ENCODE data around the gene SERHL2. TPM values are rescaled to one million over a fixed set of nuclear protein-coding genes. Genes with fewer than 3 reads are reported as not detected.

Gene SERHL2
- total RNA-seq, 2 experiments from 2014 or later, result 0.69 TPM; not detected in 1

GRCh38 chr22:42596863-42597530 is 43.2 kb downstream of the SERHL2 start:
- Histone ChIP-seq H3K4me3 (ENCODE audit: low read length) (no peak overlapping the region), H3K27ac (ENCODE audit: low read depth in 1 of 2, low read length in 2 of 2) (no peak overlapping the region), H3K9me3 (ENCODE audit: control insufficient read depth in 1 of 2, insufficient read depth in 1 of 2, low read length in 2 of 2) (no peaks in the 10 kb centered on the region), H3K36me3 (ENCODE audit: insufficient read depth, low read length) (peaks cover 83% of the 10 kb centered on the region), H3K4me1 (ENCODE audit: insufficient read depth, low read length) (no peaks in the 10 kb centered on the region), H3K27me3 (ENCODE audit: control insufficient read depth in 1 of 2, insufficient read depth in 2 of 2, low read length in 2 of 2) (no peaks in the 10 kb centered on the region)
- H3K9me3 Mint-ChIP-seq, result no peaks in the 10 kb centered on the region
- H3K27me3 Mint-ChIP-seq, result no peaks in the 10 kb centered on the region
- DNase-seq, result no peak
- POLR2A ChIA-PET, result interaction anchor here (1.0 kb wide), 1 partner anchor 153 kb away, joined by 3 read pairs; no protein-coding TSS in a partner anchor
- H3K4me1 Mint-ChIP-seq (ENCODE audit: low read depth), result peaks cover 4% of the 10 kb centered on the region
- TF ChIP-seq CTCF (IDR thresholded peaks at IDR 0.05), result no peak
- peaks cover 94% of the 10 kb centered on the region for H3K36me3 Mint-ChIP-seq (ENCODE audit: low read depth)
- CTCF ChIA-PET, result no interaction called here
- no peak overlapping the region for H3K4me3 Mint-ChIP-seq
- no peak for ATAC-seq (ENCODE audit: poor library complexity)
- no peak overlapping the region for H3K27ac Mint-ChIP-seq
- intact Hi-C loops (cut with DNase I, micrococcal nuclease), result no loop called here

- no peak for TF ChIP-seq CTCF (IDR thresholded peaks at IDR 0.05)
- ChIA-PET POLR2A (interaction anchor here (1.2 kb wide), 1 partner anchor 13 kb away, joined by 3 read pairs; the partner anchor contains the start of gene POLDIP3), CTCF (no interaction called here)
- Mint-ChIP-seq H3K27ac (no peak overlapping the region), H3K27me3 (no peaks in the 10 kb centered on the region), H3K36me3 (ENCODE audit: low read depth) (peaks cover 94% of the 10 kb centered on the region), H3K4me1 (ENCODE audit: low read depth) (peaks cover 34% of the 10 kb centered on the region), H3K9me3 (no peaks in the 10 kb centered on the region), H3K4me3 (no peak overlapping the region)
- Histone ChIP-seq H3K4me1 (ENCODE audit: insufficient read depth, low read length) (peaks cover 17% of the 10 kb centered on the region), H3K9me3 (ENCODE audit: control insufficient read depth in 1 of 2, insufficient read depth in 1 of 2, low read length in 2 of 2) (no peaks in the 10 kb centered on the region), H3K27ac (ENCODE audit: low read depth in 1 of 2, low read length in 2 of 2) (no peak overlapping the region), H3K4me3 (ENCODE audit: low read length) (no peak overlapping the region), H3K27me3 (ENCODE audit: control insufficient read depth in 1 of 2, insufficient read depth in 2 of 2, low read length in 2 of 2) (no peaks in the 10 kb centered on the region), H3K36me3 (ENCODE audit: insufficient read depth, low read length) (peaks cover 73% of the 10 kb centered on the region)
- no peak for ATAC-seq (ENCODE audit: poor library complexity)
- intact Hi-C loops (cut with DNase I, micrococcal nuclease), result no loop called here
- DNase-seq, result no peak
These were observed 48.2 kb downstream of the SERHL2 start for GRCh38 chr22:42601879-42602465.

GRCh38 chr22:42602470-42602869 is 48.7 kb downstream of the SERHL2 start:
- Mint-ChIP-seq H3K4me1 (ENCODE audit: low read depth) (peaks cover 34% of the 10 kb centered on the region), H3K4me3 (no peak overlapping the region), H3K9me3 (no peaks in the 10 kb centered on the region), H3K36me3 (ENCODE audit: low read depth) (peaks cover 94% of the 10 kb centered on the region), H3K27me3 (no peaks in the 10 kb centered on the region), H3K27ac (no peak overlapping the region)
- ChIA-PET CTCF (no interaction called here), POLR2A (interaction anchor here (1.2 kb wide), 1 partner anchor 12 kb away, joined by 3 read pairs; the partner anchor contains the start of gene POLDIP3)
- TF ChIP-seq CTCF (IDR thresholded peaks at IDR 0.05), result no peak
- ATAC-seq (ENCODE audit: poor library complexity), result no peak
- Histone ChIP-seq H3K4me3 (ENCODE audit: low read length) (no peak overlapping the region), H3K36me3 (ENCODE audit: insufficient read depth, low read length) (peaks cover 69% of the 10 kb centered on the region), H3K9me3 (ENCODE audit: control insufficient read depth in 1 of 2, insufficient read depth in 1 of 2, low read length in 2 of 2) (no peaks in the 10 kb centered on the region), H3K27me3 (ENCODE audit: control insufficient read depth in 1 of 2, insufficient read depth in 2 of 2, low read length in 2 of 2) (no peaks in the 10 kb centered on the region), H3K4me1 (ENCODE audit: insufficient read depth, low read length) (peaks cover 17% of the 10 kb centered on the region), H3K27ac (ENCODE audit: low read depth in 1 of 2, low read length in 2 of 2) (no peak overlapping the region)
- intact Hi-C loops (cut with DNase I, micrococcal nuclease), result no loop called here
- DNase-seq, result no peak

Data from CD4-positive, alpha-beta T cell (primary cell).